ENCODE measurements around the gene ALDH3B1. TPM values are rescaled to one million over a fixed set of nuclear protein-coding genes. Genes with fewer than 3 reads are reported as not detected.

Gene ALDH3B1
- polyA plus RNA-seq, 1 donor (not counting 4 experiments of a cell fraction or from before 2014, with no cell fraction given): 0.16 TPM

- Histone ChIP-seq H4K20me1 (ENCODE audit: control insufficient read depth, extremely low read depth, insufficient read depth, low read length) (no peaks in the 10 kb centered on the region), H2AFZ (ENCODE audit: control insufficient read depth, low read length) (peak overlapping the region; percentile 30), H3K9me1 (ENCODE audit: control insufficient read depth, extremely low read depth, insufficient read depth, low read length) (no peaks in the 10 kb centered on the region), H3K4me2 (ENCODE audit: control insufficient read depth, extremely low read depth, insufficient read depth, low read depth, low read length) (peak overlapping the region; percentile 22), H3K9me3 (ENCODE audit: control insufficient read depth, low read depth, low read length) (no peaks in the 10 kb centered on the region), H3K4me1 (ENCODE audit: control insufficient read depth, extremely low read depth, insufficient read depth, low read length) (peaks cover 31% of the 10 kb centered on the region), H3K27ac (ENCODE audit: control insufficient read depth, insufficient read depth, low read length) (no peak overlapping the region), H3K9ac (ENCODE audit: control insufficient read depth, extremely low read depth, insufficient read depth, low read length) (no peak overlapping the region), H3K4me3 (ENCODE audit: control insufficient read depth in 2 of 3, extremely low read depth in 1 of 3, insufficient read depth in 2 of 3, low read depth in 1 of 3, low read length in 3 of 3) (no peak overlapping the region), H3K36me3 (ENCODE audit: control insufficient read depth in 2 of 2, extremely low read depth in 1 of 2, insufficient read depth in 2 of 2, low read length in 2 of 2) (no peaks in the 10 kb centered on the region), H3K79me2 (ENCODE audit: control insufficient read depth, insufficient read depth, low read length) (no peaks in the 10 kb centered on the region), H3K27me3 (ENCODE audit: control insufficient read depth, extremely low read depth, insufficient read depth, low read length) (no peaks in the 10 kb centered on the region)
- DNase-seq (ENCODE audit: low read depth, low spot score): no peak
- no peak for FAIRE-seq
- TF ChIP-seq EZH2 (IDR thresholded peaks at IDR 0.05; ENCODE audit: low read length) (no peak), CTCF (optimal IDR thresholded peaks at IDR 0.05 in 1 of 3, IDR thresholded peaks at IDR 0.05 in 1 of 3, conservative IDR thresholded peaks at IDR 0.05 in 1 of 3; ENCODE audit: extremely low read depth in 1 of 3, insufficient read depth in 2 of 3, low read length in 3 of 3) (no peak)
- dilution Hi-C loops (cut with MboI; ENCODE audit: extremely low pct_ligation_motif_present, low sequenced_read_pairs): no loop called here
Observed at GRCh38 chr11:68008381-68009337, 1.5 kb upstream of the ALDH3B1 start.

- DNase-seq (ENCODE audit: low read depth, low spot score) (no peak), FAIRE-seq (no peak)
- no peaks in the 10 kb centered on the region for H3K9me1 ChIP-seq (ENCODE audit: control insufficient read depth, extremely low read depth, insufficient read depth, low read length)
- H4K20me1 ChIP-seq (ENCODE audit: control insufficient read depth, extremely low read depth, insufficient read depth, low read length): no peaks in the 10 kb centered on the region
- H3K4me1 ChIP-seq (ENCODE audit: control insufficient read depth, extremely low read depth, insufficient read depth, low read length): peaks cover 36% of the 10 kb centered on the region
- H3K9ac ChIP-seq (ENCODE audit: control insufficient read depth, extremely low read depth, insufficient read depth, low read length): peak overlapping the region; percentile 9
- dilution Hi-C loops (cut with MboI; ENCODE audit: extremely low pct_ligation_motif_present, low sequenced_read_pairs): no loop called here
- no peak overlapping the region for H3K27ac ChIP-seq (ENCODE audit: control insufficient read depth, insufficient read depth, low read length)
- H3K79me2 ChIP-seq (ENCODE audit: control insufficient read depth, insufficient read depth, low read length): no peaks in the 10 kb centered on the region
- H3K4me2 ChIP-seq (ENCODE audit: control insufficient read depth, extremely low read depth, insufficient read depth, low read depth, low read length): no peak overlapping the region
- no peak for TF ChIP-seq EZH2 (IDR thresholded peaks at IDR 0.05; ENCODE audit: low read length)
- peak in 1 of 3 experiments; percentile 35 for TF ChIP-seq CTCF (optimal IDR thresholded peaks at IDR 0.05 in 1 of 3, IDR thresholded peaks at IDR 0.05 in 1 of 3, conservative IDR thresholded peaks at IDR 0.05 in 1 of 3; ENCODE audit: extremely low read depth in 1 of 3, insufficient read depth in 2 of 3, low read length in 3 of 3)
- H3K9me3 ChIP-seq (ENCODE audit: control insufficient read depth, low read depth, low read length): no peaks in the 10 kb centered on the region
- no peaks in the 10 kb centered on the region for H3K36me3 ChIP-seq (ENCODE audit: control insufficient read depth in 2 of 2, extremely low read depth in 1 of 2, insufficient read depth in 2 of 2, low read length in 2 of 2)
- no peak overlapping the region for H3K4me3 ChIP-seq (ENCODE audit: control insufficient read depth in 2 of 3, extremely low read depth in 1 of 3, insufficient read depth in 2 of 3, low read depth in 1 of 3, low read length in 3 of 3)
- no peaks in the 10 kb centered on the region for H3K27me3 ChIP-seq (ENCODE audit: control insufficient read depth, extremely low read depth, insufficient read depth, low read length)
- peak overlapping the region; percentile 12 for H2AFZ ChIP-seq (ENCODE audit: control insufficient read depth, low read length)
Observed at GRCh38 chr11:68009391-68010089, 587 bp upstream of the ALDH3B1 start.
